HepG2 (cell line): Measurements from ENCODE around the gene FMNL2. TPM values are rescaled to one million over a fixed set of nuclear protein-coding genes. Genes with fewer than 3 reads are reported as not detected.

ENCODE experiments used
- ATF4 ChIP-seq, 2 experiments: fragments of 450-650 bp in 1 of 2; sonication (generic) in 1 of 2; formaldehyde crosslinking; IDR thresholded peaks; 2 replicates each; pipeline versions ENCODE4 v1.5.0 to v1.8.0; 2020 to 2022; ENCODE audit warnings: mild to moderate bottlenecking in 1 of 2, missing genetic modification reagents in 1 of 2
- CREBL2 ChIP-seq: sonication (generic); formaldehyde crosslinking; IDR thresholded peaks from 2 replicates; pipeline ENCODE4 v1.8.1; 2023; ENCODE audit warnings: missing genetic modification reagents, mild to moderate bottlenecking, borderline replicate concordance
- GLMP ChIP-seq: sonication (generic); formaldehyde crosslinking; IDR thresholded peaks from 2 replicates; pipeline ENCODE4 v1.9.0; 2021; ENCODE audit warnings: missing genetic modification reagents, mild to moderate bottlenecking, borderline replicate concordance
- HIC2 ChIP-seq: sonication (generic); formaldehyde crosslinking; IDR thresholded peaks from 2 replicates; pipeline ENCODE4 v1.9.0; 2022; ENCODE audit warnings: low read depth, missing genetic modification reagents
- KDM5B ChIP-seq: sonication (generic); formaldehyde crosslinking; IDR thresholded peaks from 2 replicates; pipeline ENCODE4 v1.4.0; 2020; ENCODE audit warnings: missing genetic modification reagents, mild to moderate bottlenecking, borderline replicate concordance
- NPAS2 ChIP-seq: sonication (generic); formaldehyde crosslinking; IDR thresholded peaks from 2 replicates; pipeline ENCODE4 v1.8.0; 2022; ENCODE audit warnings: mild to moderate bottlenecking, missing genetic modification reagents, borderline replicate concordance
- RORA ChIP-seq: sonication (generic); formaldehyde crosslinking; IDR thresholded peaks from 2 replicates; pipeline ENCODE4 v1.5.0; 2020; ENCODE audit warnings: mild to moderate bottlenecking, missing genetic modification reagents, moderate library complexity
- SKI ChIP-seq: fragments of 450-650 bp; IDR thresholded peaks from one replicate; pipeline ENCODE4 v1.6.1; 2018; ENCODE audit warnings: mild to moderate bottlenecking; ENCODE audit not compliant: partially characterized antibody
- SMYD3 ChIP-seq: sonication (generic); formaldehyde crosslinking; IDR thresholded peaks from 2 replicates; pipeline ENCODE4 v1.8.1; 2023; ENCODE audit warnings: mild to moderate bottlenecking, missing genetic modification reagents
- THAP9 ChIP-seq: sonication (generic); formaldehyde crosslinking; IDR thresholded peaks from 2 replicates; pipeline ENCODE4; 2020; ENCODE audit warnings: missing genetic modification reagents, mild to moderate bottlenecking, borderline replicate concordance
- UBTF ChIP-seq: sonication (generic); formaldehyde crosslinking; IDR thresholded peaks from 2 replicates; pipeline ENCODE4 v1.4.0; 2020; ENCODE audit warnings: mild to moderate bottlenecking, missing genetic modification reagents
- USF2 ChIP-seq, 2 experiments: sonication (generic) in 1 of 2; formaldehyde crosslinking in 1 of 2; IDR thresholded peaks; 2 replicates each; pipeline versions ENCODE4 v1.5.1 to v1.6.1; 2011 to 2020; ENCODE audit warnings: borderline replicate concordance in 1 of 2, low read depth in 1 of 2, low read length in 1 of 2, mild to moderate bottlenecking in 1 of 2, missing genetic modification reagents in 1 of 2, moderate library complexity in 1 of 2
- polyA plus RNA-seq, 8 experiments: library from polyadenylated mRNA; depleted of rRNA in 3 of 8; stranded (reverse) in 7 of 8; unstranded in 1 of 8; fragments of >200 nt; fragmentation: Illumina TruSeq in 4 of 8; extraction: Trizol in 4 of 8; gene quantifications; 2 replicates each; pipeline versions ENCODE4 v1.2.1 to v1.2.3, GENCODE V29; 2011 to 2016; ENCODE audit warnings: low read depth in 4 of 8, missing spikeins in 1 of 8, mixed read lengths in 1 of 8; ENCODE audit not compliant: insufficient read depth in 1 of 8
- total RNA-seq, 5 experiments: library from RNA; depleted of rRNA; stranded (reverse); fragments of >200 nt; fragmentation: Illumina TruSeq; extraction: Trizol; gene quantifications; 2 replicates each; pipeline ENCODE4 v1.2.3, GENCODE V29; 2016; ENCODE audit warnings: low read depth in 1 of 5

FMNL2 gene
- total and polyA plus RNA-seq, 2 of the 13 experiments (the other 11 are each of a cell fraction or from before 2014, with no cell fraction given), result 66.5 to 67.7 TPM

GRCh38 chr2:152648336-152648735 lies 313.4 kb downstream of the FMNL2 start (continued):
- no peak for TF ChIP-seq THAP9 (CRISPR knock-in tag)
- no peak for TF ChIP-seq SMYD3
- TF ChIP-seq KDM5B (CRISPR knock-in tag), result no peak
- TF ChIP-seq ATF4 (CRISPR knock-in tag; IDR thresholded peaks at IDR 0.05), result peak in 1 of 2 experiments; percentile 46; a peak in 1 of 4 replicates
- TF ChIP-seq SKI, result no peak
- no peak for TF ChIP-seq GLMP
- peak; percentile 28; the same call in 1 of the 2 replicates for TF ChIP-seq HIC2 (CRISPR knock-in tag)
- TF ChIP-seq USF2 (IDR thresholded peaks at IDR 0.05; ENCODE audit: low read depth, low read length), result no peak
- TF ChIP-seq USF2 (CRISPR knock-in tag; IDR thresholded peaks at IDR 0.05; ENCODE audit: borderline replicate concordance), result peak; percentile 30; the same call in 1 of the 2 replicates
- no peak for TF ChIP-seq NPAS2 (CRISPR knock-in tag)
- TF ChIP-seq CREBL2 (CRISPR knock-in tag), result no peak
- TF ChIP-seq RORA, result no peak
- TF ChIP-seq UBTF (CRISPR knock-in tag), result no peak
